ENCODE results near the gene NPR3. TPM values are rescaled to one million over a fixed set of nuclear protein-coding genes. Genes with fewer than 3 reads are reported as not detected.

The NPR3 gene
- total and polyA plus RNA-seq, 2 of the 8 experiments (the other 6 are each of a cell fraction or from before 2014, with no cell fraction given) = not detected

GRCh38 chr5:32790411-32790951 lies 79.4 kb downstream of the NPR3 start (continued):
- no peak for TF ChIP-seq CTBP2 (IDR thresholded peaks at IDR 0.05; ENCODE audit: borderline replicate concordance, insufficient read depth, insufficient read length, low read length)

Data from H1 (cell line).